Effector CD4-positive, alpha-beta T cell (primary cell): ENCODE results near the gene C1orf232. TPM values are rescaled to one million over a fixed set of nuclear protein-coding genes. Genes with fewer than 3 reads are reported as not detected.

ENCODE experiments used
- DNase-seq: peaks from one replicate; pipeline ENCODE4 v3.0.0-alpha.2; 2020
- total RNA-seq: gene quantifications from one replicate; lab custom pipeline; 2026; lab: John Stamatoyannopoulos, UW

C1orf232 gene
- total RNA-seq = not detected

- DNase-seq = no peak
These were observed at the start of gene C1orf232 for GRCh38 chr1:26168410-26169197. Gene C1orf232, minus strand, starts transcription at chr1:26168963. Its CDS starts 464 bp downstream, at chr1:26168499.

GRCh38 chr1:26215246-26215645 lies 46.5 kb upstream of the C1orf232 start:
- DNase-seq = no peak

DNA sequence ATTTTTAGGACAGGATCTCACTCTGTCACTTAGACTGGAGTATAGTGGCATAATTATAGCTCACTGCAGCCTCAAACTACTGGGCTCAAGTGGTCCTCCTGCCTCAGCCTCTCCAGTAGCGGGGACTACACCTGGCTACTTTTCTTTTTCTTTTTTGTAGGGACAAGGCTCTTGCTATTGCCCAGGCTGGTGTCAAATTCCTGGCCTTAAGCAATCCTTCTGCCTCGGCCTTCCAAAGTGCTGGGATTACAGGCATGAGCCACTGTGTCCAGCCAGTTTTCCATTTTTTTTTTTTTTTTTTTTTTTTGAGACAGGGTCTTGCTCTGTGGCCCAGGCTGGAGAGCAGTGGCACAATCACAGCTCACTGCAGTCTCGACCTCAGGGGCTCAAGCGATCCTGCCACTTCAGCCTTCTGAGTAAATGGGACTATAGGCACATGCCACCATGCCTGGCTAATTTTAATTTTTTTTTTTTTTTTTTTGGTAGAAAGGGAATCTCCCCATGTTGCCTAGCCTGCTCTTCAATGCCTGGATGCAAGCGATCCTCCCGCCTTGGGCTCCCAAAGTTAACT lies 44.7 kb upstream of the C1orf232 start:
- no peak for DNase-seq

- no peak for DNase-seq
These were observed 44.0 kb upstream of the C1orf232 start for GRCh38 chr1:26212726-26213125.

DNA sequence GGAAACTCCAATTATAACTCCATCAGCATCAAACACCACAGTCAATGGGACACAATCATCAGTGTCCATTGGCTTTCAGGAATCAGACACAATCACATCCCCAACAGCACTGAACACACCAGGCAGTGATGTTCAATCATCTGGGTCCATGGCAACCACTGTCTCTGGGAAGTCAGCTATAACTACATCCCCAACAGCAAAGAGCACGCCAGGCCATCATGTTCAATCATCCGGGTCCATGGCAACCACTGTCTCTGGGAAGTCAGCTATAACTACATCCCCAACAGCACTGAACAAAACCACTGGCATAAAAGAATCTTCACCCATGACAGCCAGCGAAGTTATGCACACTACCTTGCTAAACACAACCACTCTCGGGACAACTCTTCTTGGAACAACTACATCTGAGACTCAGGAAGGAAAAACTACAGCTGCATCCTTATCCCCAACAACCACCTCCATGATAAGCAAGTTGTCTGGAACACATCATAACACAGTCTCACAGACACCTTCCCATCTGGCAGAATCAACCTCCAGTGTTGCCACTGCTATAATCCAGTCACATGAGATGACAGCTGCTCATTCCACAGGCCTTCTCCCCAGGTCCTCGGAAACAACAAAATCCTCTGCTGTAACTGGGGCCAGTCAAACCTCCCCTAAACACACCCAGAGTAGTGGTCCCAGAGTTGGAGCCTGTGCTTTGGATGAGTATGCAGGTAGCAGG lies 41.5 kb upstream of the C1orf232 start:
- no peak for DNase-seq

GRCh38 chr1:26203642-26204318 lies 35.0 kb upstream of the C1orf232 start:
- DNase-seq = no peak

GRCh38 chr1:26200413-26200812 lies 31.6 kb upstream of the C1orf232 start:
- DNase-seq = no peak

DNA sequence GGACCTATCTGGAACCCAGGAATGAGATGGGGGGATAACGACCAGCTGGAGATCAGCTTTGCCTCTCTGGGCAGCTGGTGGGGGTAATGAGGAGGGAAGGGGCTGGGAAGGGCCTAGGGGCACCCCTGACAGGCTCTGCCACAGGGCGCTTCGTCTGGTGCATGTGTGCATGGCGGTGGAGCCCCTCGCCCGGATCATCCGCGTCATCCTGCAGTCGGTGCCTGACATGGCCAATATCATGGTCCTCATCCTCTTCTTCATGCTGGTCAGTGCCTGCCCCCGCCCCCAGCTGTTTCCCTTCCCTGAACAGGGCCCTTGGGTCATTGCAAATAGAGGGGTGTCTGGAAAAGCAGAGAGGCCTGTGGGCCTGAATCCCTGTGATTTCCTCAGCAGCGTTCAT lies 29.1 kb upstream of the C1orf232 start:
- DNase-seq = no peak

GRCh38 chr1:26197301-26197700 lies 28.5 kb upstream of the C1orf232 start:
- no peak for DNase-seq

DNA sequence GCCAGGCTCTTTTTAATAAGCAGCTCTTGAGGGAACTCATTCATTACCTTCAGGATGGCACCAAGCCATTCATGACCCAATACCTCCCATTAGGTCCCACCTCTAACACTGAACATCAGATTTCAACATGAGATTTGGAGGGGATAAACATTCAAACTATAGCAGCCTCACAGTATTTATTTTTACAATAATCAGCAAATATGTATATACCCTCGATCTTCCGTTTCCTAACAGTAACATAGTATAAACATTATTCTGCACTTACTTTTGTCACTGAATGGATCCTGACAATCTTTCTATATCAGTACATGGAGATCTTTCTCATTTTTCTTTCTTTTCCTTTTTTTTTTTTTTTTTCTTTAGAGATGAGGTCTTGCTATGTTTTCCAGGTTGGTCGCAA lies 27.0 kb upstream of the C1orf232 start:
- DNase-seq = no peak

DNA sequence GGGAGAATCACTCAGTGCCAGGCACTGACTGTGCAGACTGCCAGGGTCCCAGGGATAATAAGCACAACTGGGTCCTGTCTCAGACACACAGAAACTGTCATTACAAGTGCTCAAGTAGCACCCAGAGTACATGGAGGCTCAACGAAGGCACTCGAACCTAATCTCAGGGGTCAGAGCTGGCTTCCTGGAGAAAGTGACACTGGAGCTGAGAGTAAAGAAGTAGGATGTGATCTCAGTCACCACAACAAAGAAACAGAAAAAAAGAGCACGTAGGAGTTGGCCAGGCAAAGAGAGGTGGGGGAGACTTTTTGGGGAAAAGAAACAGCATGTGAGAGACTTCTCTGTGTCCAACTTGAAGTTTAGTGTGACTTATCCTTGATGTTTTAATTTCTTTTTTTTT lies 23.0 kb upstream of the C1orf232 start:
- no peak for DNase-seq

- no peak for DNase-seq
These were observed 21.7 kb upstream of the C1orf232 start, which contains the start of gene CATSPER4 for GRCh38 chr1:26190373-26190987. Gene CATSPER4, plus strand, starts transcription at chr1:26190602. Its CDS starts 26 bp downstream, at chr1:26190628.

DNA sequence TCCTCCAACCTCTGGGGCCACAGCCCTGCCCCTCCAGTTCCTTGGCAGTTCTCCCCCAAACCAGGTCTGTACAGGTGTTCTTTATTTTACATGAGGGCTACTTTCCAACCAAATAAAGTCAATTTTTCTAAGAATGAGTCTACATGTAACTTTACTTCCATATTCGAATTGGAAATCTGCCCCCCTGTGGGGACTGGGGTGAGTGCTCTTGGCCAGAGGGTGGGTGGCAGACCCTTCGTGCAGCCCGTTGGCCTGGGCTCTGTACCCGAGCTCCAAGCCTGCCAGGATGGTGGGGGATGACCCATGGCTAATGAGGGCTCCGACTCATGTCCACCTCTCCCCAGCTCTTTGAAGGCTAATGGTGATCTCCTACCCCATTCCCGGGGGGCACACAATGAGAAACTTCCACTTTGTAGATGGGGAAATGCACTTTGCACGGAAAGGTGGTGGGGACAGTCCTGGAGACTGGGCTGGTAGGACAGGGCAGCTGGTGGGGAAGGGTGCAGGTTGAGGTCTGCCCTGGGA lies 21.1 kb upstream of the C1orf232 start:
- DNase-seq = no peak

DNA sequence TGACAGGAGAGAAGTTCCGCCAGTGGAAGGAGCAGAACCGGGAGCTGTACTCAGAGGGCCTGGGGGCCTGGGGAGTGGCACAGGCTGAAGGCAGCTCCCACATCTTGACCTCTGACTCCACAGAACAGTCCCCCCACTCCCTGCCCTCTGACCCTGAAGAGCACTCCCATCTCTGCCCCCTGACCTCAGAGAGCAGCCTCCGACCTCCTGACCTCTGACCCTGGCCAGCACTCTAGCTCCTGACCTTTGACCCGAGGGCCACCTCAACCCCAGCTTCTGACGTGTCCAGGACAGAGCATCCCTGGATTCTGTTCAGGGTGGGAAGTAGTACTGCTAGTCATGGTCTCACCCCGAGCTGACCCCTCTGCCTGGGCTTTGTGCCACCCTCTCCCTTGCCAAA lies 20.6 kb upstream of the C1orf232 start:
- no peak for DNase-seq

GRCh38 chr1:26188477-26188876 lies 19.7 kb upstream of the C1orf232 start:
- DNase-seq = no peak

GRCh38 chr1:26187882-26188281 lies 19.1 kb upstream of the C1orf232 start:
- no peak for DNase-seq

DNA sequence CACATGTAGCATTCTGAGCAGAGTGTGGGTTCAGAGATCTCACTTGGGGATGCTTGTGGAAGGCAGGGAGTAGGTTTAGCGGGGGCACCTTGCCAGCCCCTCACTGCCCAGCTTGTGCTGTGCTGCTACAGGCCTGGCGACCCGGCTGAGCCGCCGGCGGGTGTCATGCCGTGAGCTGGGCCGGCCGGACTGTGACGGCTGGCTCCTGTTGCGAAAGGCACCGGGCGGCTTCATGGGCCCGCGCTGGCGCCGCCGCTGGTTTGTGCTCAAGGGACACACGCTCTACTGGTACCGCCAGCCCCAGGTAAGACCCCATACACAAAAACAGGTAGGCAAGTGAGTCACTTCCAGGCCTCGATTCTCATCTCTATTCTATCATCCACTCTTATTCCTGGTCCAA lies 16.1 kb upstream of the C1orf232 start:
- DNase-seq = no peak

DNA sequence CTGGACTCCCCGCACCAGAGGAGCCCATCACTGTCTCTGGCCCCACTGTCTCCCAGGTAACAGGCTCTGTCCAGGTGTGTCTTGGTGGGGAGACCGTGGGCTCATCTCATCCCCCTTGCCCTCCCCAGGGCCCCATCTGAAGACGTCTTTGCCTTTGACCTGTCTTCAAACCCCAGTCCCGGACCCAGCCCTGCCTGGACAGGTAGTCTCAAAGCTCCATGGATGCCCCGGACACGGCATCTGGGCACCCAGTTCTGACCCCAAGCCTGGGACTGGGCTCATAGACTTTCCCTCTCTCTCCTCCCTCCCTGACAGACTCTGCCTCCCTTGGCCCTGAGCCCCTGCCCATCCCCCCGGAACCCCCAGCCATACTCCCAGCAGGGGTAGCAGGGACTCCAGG lies 15.3 kb upstream of the C1orf232 start:
- no peak for DNase-seq

- DNase-seq = no peak
These were observed 13.6 kb upstream of the C1orf232 start for GRCh38 chr1:26182383-26182696.

DNA sequence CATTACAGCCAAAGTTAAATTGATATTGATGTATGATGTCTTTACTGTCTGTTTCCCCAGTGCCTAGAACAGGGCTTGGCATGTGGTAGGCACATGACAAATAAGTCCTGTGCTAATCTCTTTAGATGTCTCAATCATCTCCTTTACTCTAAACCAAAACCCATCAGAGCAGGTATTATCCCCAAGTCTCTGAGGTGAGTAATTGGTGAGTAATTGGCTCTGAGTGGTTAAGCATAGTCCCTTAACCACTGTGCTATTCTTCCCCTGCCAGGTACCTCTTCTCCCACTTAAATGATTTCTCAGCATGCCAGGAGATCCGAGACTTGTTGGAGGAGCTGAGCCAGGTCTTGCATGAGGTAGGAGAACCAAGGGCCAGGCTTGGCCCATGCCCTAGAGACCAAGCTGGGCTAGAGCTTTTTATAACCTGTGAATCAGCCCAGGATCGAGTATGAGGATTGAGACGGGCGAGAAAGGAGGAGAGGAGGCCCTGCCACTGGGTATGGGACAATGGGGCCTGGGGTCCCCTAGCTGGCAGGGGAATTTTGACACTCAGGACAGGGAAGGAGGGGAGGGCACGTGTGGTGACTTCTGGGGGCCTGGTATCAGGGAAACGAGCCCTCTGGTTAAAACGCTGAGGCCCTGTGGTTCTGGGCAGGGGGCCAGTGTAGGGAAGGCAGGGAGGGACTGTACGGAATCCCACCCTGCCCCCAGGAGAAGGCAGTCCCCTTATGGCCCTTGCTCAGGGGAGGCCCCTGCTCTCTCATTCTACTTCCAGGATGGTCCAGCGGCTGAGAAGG lies 13.0 kb upstream of the C1orf232 start:
- no peak for DNase-seq

GRCh38 chr1:26180010-26180506 lies 11.3 kb upstream of the C1orf232 start:
- DNase-seq = no peak
